Rectal smooth muscle tissue (tissue), 1 donor: ENCODE measurements around the gene ADAMTS19.
"Not testable (repeated sequence)": the region's sequence is repeated elsewhere in the genome, so short reads cannot be mapped to it uniquely, and the experiment has no call there.

Source experiments
- H3K27ac ChIP-seq: one replicate; pipeline ENCODE4 v1.7.0; 2013; ENCODE audit warnings: low read depth, low read length, inconsistent platforms
- H3K27me3 ChIP-seq: one replicate; pipeline ENCODE4 v1.7.0; 2013; ENCODE audit warnings: low read length; ENCODE audit not compliant: control insufficient read depth, insufficient read depth
- H3K36me3 ChIP-seq: one replicate; pipeline ENCODE4 v1.7.0; 2013; ENCODE audit warnings: low read length; ENCODE audit not compliant: control insufficient read depth, insufficient read depth
- H3K4me1 ChIP-seq: one replicate; pipeline ENCODE4 v1.7.0; 2013; ENCODE audit warnings: low read length; ENCODE audit not compliant: control insufficient read depth, insufficient read depth
- H3K4me3 ChIP-seq: one replicate; pipeline ENCODE4 v1.7.0; 2013; ENCODE audit warnings: low read length
- H3K9ac ChIP-seq: one replicate; pipeline ENCODE4 v1.7.0; 2013; ENCODE audit warnings: low read length

The ADAMTS19 gene

GRCh38 chr5:129554134-129554904 is 94.2 kb downstream of the ADAMTS19 start:
- H3K27me3 ChIP-seq, result no peaks in the 10 kb centered on the region
- no peaks in the 10 kb centered on the region for H3K36me3 ChIP-seq
- no peak overlapping the region for H3K4me3 ChIP-seq
- no peak overlapping the region for H3K27ac ChIP-seq
- H3K9ac ChIP-seq, result no peak overlapping the region
- no peaks in the 10 kb centered on the region for H3K4me1 ChIP-seq

- Histone ChIP-seq H3K27me3 (no peaks in the 10 kb centered on the region), H3K36me3 (no peaks in the 10 kb centered on the region), H3K27ac (no peak overlapping the region), H3K9ac (no peak overlapping the region), H3K4me3 (no peak overlapping the region), H3K4me1 (no peaks in the 10 kb centered on the region)
These were observed 103.5 kb downstream of the ADAMTS19 start for GRCh38 chr5:129563585-129563984.

- no peak overlapping the region for H3K4me3 ChIP-seq
- no peak overlapping the region for H3K9ac ChIP-seq
- H3K36me3 ChIP-seq, result no peaks in the 10 kb centered on the region
These were observed 109.2 kb downstream of the ADAMTS19 start for GRCh38 chr5:129569295-129569694.

GRCh38 chr5:129572060-129572459 is 112.0 kb downstream of the ADAMTS19 start:
- no peak overlapping the region for H3K27ac ChIP-seq
- no peaks in the 10 kb centered on the region for H3K27me3 ChIP-seq
- H3K4me1 ChIP-seq, result no peaks in the 10 kb centered on the region
- no peak overlapping the region for H3K4me3 ChIP-seq
- no peak overlapping the region for H3K9ac ChIP-seq
- no peaks in the 10 kb centered on the region for H3K36me3 ChIP-seq

More at GRCh38 chr5:129569295-129569694, 109.2 kb downstream of the ADAMTS19 start:
- Histone ChIP-seq H3K27me3 (no peaks in the 10 kb centered on the region), H3K4me1 (no peaks in the 10 kb centered on the region), H3K27ac (no peak overlapping the region)

GRCh38 chr5:129584496-129584895 is 124.4 kb downstream of the ADAMTS19 start:
- H3K27me3 ChIP-seq, H3K4me1 ChIP-seq, H3K36me3 ChIP-seq, H3K4me3 ChIP-seq, H3K27ac ChIP-seq, H3K9ac ChIP-seq: not testable (repeated sequence)

GRCh38 chr5:129591508-129592160 is 131.5 kb downstream of the ADAMTS19 start:
- Histone ChIP-seq H3K27ac (no peak overlapping the region), H3K27me3 (no peaks in the 10 kb centered on the region), H3K36me3 (no peaks in the 10 kb centered on the region), H3K9ac (no peak overlapping the region), H3K4me3 (no peak overlapping the region), H3K4me1 (no peaks in the 10 kb centered on the region)

- Histone ChIP-seq H3K27ac (no peak overlapping the region), H3K4me1 (no peaks in the 10 kb centered on the region), H3K4me3 (no peak overlapping the region), H3K36me3 (no peaks in the 10 kb centered on the region), H3K9ac (no peak overlapping the region), H3K27me3 (no peaks in the 10 kb centered on the region)
These were observed 133.4 kb downstream of the ADAMTS19 start for GRCh38 chr5:129593525-129593924.

GRCh38 chr5:129601576-129601975 is 141.5 kb downstream of the ADAMTS19 start:
- H3K9ac ChIP-seq, result no peak overlapping the region
- no peaks in the 10 kb centered on the region for H3K27me3 ChIP-seq
- H3K36me3 ChIP-seq, result no peaks in the 10 kb centered on the region
- H3K4me3 ChIP-seq, result no peak overlapping the region
- no peak overlapping the region for H3K27ac ChIP-seq
- H3K4me1 ChIP-seq, result no peaks in the 10 kb centered on the region

GRCh38 chr5:129608350-129608749 is 148.3 kb downstream of the ADAMTS19 start:
- H3K4me3 ChIP-seq, result no peak overlapping the region
- no peaks in the 10 kb centered on the region for H3K4me1 ChIP-seq
- no peak overlapping the region for H3K27ac ChIP-seq
- no peaks in the 10 kb centered on the region for H3K27me3 ChIP-seq
- H3K9ac ChIP-seq, result no peak overlapping the region
- H3K36me3 ChIP-seq, result no peaks in the 10 kb centered on the region

GRCh38 chr5:129609710-129610109 is 149.6 kb downstream of the ADAMTS19 start:
- H3K9ac ChIP-seq, result no peak overlapping the region
- H3K4me1 ChIP-seq, result no peaks in the 10 kb centered on the region
- no peak overlapping the region for H3K27ac ChIP-seq
- H3K27me3 ChIP-seq, result no peaks in the 10 kb centered on the region
- no peaks in the 10 kb centered on the region for H3K36me3 ChIP-seq
- H3K4me3 ChIP-seq, result no peak overlapping the region

GRCh38 chr5:129616517-129616916 is 156.4 kb downstream of the ADAMTS19 start:
- no peak overlapping the region for H3K4me3 ChIP-seq
- H3K27me3 ChIP-seq, result no peaks in the 10 kb centered on the region
- H3K27ac ChIP-seq, result no peak overlapping the region
- no peaks in the 10 kb centered on the region for H3K36me3 ChIP-seq
- no peaks in the 10 kb centered on the region for H3K4me1 ChIP-seq
- no peak overlapping the region for H3K9ac ChIP-seq

GRCh38 chr5:129617206-129617605 is 157.1 kb downstream of the ADAMTS19 start:
- Histone ChIP-seq H3K27me3 (no peaks in the 10 kb centered on the region), H3K9ac (no peak overlapping the region), H3K4me1 (no peaks in the 10 kb centered on the region), H3K27ac (no peak overlapping the region), H3K36me3 (no peaks in the 10 kb centered on the region), H3K4me3 (no peak overlapping the region)

- H3K27me3 ChIP-seq, result no peaks in the 10 kb centered on the region
- no peaks in the 10 kb centered on the region for H3K36me3 ChIP-seq
- H3K4me1 ChIP-seq, result no peaks in the 10 kb centered on the region
- H3K4me3 ChIP-seq, result no peak overlapping the region
- H3K9ac ChIP-seq, result no peak overlapping the region
- no peak overlapping the region for H3K27ac ChIP-seq
These were observed 159.7 kb downstream of the ADAMTS19 start for GRCh38 chr5:129619782-129620181.
